Ramos (cell line): Measurements from ENCODE around the gene AKT1.

Source experiments
- in situ Hi-C: fragments of 300-500 bp; cut with MboI; formaldehyde crosslinking; loops from one replicate; pipeline ENCODE4 v1.14.3; 2022; ENCODE audit warnings: low sequenced_read_pairs; ENCODE audit not compliant: unreplicated experiment

AKT1 gene

DNA sequence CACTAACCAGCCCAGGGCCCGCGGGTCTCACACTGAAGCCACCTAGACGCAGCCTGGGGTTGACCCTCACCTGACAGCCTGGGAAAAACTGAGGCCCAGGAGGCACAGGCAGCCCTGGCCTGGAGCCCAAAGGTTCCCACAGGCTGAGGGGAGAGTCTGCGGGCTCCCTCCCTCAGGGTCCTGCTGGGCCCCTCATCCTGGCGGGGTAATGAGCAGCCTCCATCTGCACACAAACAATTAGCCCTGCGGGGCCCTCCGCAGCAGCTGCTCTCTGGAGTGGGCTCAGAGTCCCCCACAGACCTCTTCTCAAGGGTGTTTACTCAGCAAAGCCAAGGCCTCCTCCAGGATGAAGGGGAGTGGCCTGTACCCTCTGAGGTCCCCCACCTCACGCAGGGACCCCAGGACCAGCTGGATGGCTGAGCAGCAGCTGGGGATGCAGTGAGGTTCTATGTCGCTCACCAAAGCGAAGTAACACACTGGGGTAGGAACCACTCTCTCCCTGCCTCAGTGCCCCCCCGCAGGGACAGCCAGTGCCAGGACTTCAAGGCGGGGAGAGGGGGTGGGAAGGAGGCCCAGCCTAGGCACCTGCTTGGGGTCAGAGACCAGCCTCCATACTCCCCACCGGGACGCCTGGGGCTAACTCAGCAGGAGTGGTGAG lies 7.3 kb downstream of the AKT1 start:
- in situ Hi-C loops = no loop called here

DNA sequence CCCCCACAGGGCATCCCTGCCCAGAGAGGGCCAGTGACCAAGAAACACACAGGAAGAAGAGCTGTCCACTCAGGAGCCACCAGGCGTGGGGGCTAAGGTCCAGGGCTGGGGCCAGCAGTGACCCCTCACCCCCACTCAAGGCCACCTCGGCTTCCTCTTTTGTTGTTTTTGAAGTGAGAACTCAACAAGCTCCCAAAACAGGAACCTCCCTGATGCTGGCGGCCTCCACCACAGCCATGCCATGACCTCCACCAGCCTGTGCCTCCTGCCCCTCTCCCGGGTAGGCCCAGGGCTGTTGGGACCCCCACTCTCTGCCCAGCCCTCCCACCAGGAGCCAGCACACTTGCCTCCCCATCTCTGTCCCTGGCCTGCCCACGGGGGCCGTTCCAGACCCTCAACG lies 7.8 kb downstream of the AKT1 start:
- in situ Hi-C loops = no loop called here

DNA sequence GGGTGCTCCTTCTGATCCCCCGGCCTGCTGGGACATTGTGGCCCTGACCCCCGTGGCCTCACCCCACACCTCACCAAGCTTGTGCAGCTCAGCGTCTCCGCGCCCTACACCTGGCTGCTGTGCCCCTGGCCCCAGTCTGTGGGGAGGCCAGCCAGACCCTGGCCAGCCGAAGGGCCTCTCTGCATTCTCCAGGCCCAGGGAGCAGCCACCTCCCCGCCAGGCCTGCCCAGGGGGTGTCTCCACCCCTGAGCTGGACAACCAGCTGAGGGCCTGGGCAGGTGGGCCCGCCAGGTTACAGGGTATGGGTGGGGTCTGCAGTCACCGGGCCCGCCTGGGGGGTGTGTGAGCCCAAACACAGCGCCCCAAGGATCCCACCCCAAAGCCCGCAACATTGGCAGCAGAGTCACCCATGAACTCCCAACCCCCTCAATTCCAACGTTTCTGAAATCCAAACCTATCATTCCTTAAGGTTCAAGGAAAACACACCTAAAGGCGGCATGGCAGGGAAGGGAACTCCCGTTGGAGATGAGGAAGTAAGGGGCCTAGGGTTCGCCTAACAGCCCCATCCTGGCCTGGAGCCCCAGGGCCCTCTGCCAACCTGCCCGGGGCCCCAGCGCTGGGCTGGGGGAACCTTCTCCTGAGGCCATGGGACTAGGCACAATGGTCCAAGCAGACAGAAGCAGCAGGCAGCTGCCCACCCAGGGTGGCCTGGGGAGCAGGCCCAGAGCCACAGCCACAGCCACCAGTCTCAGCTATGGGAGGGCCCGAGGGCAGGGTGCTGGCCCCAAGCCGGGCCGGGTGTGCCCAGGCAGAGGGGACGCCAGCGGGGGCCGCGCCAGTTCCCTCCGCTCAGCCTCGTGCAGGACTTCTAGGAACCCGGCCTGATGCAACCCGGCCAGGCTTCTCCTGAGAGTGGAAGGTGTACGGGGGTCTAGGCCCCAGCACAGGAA lies 8.5 kb downstream of the AKT1 start:
- in situ Hi-C loops = no loop called here

DNA sequence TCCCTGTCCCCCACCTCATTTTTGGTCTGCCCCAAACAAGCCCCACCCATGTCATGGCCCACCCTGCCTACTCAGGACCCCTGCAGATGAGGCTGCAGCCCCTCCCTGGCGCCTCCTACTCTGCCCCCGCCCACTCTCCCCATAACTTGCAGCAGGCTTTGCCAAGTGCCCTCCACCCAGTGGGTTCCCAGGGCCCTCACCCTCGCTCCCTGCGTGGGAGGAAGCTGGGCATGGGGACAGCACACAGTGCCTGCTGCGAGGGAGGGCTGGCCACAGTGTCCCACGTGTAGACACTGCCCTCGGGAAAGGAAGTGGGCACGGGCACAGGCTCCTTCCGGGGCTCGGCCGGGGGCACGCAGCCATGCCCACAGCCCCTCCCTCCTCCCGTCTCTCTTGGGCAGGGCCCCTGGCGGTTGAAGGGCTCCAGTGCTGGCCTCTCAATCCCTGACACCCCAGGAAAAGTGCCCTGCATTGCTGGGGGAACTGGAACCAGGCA lies 9.4 kb downstream of the AKT1 start:
- in situ Hi-C loops = no loop called here

DNA sequence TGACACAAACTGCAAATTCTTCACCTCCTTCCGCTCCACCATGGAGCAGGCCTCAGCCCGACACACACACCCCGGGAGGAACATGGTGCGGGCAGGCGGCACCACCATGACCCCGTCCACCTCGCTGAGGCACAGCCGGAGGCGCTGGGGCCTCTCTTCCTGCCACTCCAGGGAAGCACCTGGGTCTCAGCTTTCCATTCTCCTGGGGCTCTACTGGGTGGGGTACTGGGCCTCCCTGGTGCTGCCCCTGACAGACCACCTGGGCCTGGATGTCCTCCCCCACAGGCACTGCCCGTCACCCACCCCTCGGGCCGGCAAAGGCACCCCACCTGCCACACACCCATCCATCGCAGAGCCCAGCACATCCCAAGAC lies 9.9 kb downstream of the AKT1 start:
- in situ Hi-C loops = no loop called here

DNA sequence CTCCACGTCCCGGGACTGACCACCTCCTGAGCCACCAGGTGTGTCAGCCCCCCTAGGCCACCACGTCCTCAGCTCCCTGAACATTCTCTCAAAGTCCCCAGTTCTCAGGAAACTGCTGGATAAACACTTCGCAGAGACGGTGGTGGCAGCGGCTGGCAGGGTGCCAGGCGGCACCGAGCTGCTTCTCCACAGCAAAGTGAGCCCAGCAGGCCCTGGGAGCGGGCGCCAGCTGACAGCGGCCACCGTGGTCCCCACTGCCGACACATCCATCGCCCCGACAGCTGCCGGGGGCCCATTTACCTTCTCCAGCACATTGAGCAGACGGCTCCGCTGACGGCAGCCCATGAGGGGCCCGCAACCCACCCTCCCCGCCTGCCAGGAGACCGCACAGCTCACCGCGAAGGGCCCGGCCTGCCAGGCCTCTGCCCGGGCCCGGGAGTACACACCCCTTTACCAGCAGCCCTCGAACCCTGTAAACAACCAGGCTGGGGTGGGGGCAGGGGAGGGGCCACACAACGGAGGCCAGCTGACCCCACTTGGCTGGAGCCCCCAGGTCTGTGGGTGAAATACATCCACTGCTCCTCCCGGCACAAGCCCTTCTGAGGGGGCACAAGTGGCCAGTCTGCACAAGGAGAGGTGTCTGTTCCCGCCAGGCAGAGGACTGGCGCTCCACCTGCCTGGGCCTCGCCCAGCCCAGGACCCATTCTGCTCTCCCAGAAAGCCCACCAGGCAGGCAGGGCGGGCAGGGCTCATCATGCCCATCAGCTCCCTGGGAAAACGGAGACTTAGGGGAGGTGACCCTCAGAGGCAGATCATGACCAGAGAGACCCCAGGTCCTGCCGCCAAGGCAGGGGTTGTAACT lies 10.5 kb downstream of the AKT1 start:
- in situ Hi-C loops = no loop called here

DNA sequence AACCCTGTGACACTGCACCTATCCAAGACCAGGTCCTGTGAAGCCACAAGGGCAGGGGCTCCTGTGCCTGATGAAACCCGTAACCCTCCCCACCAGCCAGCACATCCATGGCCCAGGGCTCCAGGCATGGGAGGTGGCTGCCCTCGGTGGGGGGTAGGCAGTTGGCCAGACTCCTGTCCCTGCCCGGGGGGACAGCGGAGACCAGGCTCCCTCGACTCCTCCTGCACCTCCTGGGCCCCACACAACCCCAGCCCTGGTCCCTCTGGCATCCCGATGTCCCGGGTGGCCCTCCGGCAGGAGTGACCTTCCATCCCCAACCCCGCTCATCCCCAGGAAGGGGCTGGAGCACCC lies 11.4 kb downstream of the AKT1 start:
- in situ Hi-C loops = no loop called here

DNA sequence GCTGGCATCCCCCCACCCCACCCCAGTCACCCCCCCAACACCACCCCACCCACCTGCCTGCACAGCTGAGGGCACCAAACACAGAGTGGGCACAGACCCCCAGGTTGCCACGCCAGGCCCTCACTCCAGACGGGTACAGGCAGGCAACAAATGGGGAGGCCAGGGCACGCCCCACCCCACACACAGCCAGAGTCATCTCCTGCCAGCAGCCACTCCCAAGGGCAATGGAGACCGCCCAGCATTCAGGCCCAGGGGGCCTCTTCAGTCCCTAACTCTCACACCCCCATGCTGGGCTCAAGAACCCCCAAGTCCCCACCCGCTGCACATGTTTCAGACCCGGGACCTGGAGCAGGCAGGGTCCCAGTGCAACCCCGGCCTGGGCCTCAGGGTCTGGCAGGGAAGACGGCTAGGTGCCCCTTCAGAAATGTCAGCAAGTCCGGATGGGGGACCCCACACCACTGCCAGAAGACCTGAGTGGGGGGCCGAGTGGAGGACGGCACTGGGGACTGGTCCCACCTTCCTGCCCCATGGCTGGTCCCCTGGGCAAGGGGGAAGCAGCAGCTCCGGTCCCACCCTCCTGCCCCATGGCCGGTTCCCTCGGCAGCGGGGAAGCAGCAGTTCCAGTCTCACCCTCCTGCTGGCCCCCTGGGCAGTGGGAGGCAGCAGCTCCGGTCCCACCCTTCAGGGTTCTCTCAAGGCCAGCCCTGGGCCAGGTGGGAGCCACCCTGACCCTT lies 11.9 kb downstream of the AKT1 start:
- in situ Hi-C loops = no loop called here

DNA sequence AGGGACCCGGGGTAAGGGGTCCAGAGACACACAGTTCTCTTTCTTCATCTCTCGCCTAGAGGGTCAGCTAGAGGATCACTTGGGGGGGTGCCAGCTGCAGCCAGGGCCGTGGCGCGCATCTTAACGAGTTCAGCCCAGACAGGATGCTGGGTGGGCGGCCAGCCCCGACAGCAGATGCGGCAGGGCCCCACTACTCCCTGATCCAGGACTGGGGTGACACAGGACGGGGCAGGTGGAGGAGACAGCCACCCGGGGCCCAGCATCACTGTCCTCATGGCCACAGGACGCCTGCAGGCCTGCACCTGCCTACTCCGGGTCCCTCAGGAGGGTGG lies 12.8 kb downstream of the AKT1 start:
- in situ Hi-C loops = no loop called here

DNA sequence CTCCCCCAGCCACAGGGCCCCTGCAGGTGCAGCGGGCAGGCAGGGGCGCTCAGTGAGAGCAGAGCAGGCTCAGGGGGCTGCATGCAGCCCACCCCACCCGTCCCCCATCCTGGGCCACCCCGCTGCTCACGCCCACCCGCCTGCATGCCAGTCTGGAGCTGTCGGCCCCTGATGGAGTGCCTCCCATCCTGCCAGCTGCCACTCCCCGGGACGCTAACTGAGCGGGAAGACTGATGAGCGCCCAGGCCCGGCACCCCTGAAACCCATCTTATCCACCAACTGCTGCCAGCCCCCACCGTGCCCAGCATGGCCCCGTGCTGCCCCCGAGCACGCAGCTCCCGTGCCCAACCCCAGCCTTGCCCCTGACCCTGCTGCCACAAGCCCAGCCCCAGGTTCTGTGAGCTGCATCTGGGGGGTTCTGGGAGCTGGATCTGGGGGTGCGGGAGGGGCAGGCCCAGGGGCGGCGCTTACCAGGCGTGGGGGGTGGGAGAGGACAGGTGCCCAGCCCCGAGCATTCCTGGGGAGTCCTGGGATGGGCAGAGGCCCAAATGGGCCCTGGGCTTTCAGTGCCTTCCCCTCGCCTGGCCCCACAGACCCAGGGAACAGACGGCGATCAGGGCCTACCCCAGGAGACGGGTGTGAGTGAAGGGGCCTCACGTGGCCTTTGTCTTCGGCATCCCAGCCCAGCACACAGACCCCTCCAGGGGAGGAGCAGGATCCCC lies 13.3 kb downstream of the AKT1 start:
- in situ Hi-C loops = no loop called here

DNA sequence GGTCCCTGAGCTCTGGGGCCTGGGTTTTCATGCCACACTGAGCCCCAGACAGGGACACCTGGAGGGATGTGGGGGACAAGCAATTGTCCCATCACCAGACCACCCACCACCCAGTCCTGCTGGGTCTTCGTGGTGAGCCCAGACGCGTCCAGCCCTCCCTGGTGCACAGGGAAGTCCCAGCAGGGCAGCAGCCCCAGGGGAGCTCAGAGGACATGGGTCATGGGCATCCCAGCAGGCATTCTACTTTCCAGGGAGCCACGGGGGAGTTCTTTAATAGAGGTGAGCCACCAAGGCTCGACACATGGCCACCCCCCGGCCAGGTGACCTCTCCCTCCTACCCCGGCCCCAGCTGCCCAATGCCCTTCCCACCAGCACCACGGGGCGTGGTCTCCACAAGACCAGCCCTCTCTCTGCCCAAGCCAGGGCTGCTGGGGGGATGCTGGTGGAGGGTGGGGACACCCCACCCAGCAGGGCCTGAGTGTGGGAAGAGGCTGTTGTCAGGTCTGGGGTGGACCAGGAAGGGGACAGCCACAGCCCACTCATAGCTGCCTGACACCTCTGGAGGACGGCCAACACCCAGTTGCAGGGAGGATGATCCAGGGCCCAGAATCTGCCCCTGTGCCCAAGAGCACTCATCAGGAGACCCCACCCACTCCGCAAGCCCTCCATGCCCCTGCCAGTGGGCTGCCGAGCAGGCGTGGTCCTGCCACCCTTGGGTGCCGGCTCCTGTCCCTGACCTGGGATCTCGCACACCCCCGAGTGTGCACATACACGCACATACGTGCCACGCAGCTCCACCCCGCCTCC lies 14.1 kb downstream of the AKT1 start:
- in situ Hi-C loops = no loop called here

DNA sequence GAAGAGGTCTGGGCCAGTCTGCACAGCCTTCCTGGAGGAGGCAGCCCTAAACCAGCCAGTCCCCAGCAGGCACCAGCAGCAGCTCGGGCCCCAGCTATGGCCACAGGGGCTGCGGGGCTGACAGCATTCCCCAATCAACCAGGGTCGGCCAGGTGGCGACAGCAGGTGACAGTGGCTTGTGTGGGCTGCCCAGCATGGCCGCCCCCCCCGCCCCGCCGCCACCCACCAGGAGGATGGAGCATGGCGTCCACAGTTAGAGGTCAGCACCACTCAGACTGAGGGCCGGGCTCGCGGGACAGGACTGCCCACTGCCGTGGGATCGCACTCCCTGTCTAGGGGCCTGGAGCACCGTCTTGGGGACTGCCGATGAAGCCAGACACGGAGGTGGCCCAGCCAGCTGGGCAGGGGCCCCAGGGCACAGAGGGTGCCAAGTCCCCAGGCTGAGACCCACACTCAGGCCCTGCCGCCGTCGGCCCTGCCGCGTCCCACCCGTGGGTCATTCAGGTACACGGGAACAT lies 15.0 kb downstream of the AKT1 start:
- in situ Hi-C loops = no loop called here

DNA sequence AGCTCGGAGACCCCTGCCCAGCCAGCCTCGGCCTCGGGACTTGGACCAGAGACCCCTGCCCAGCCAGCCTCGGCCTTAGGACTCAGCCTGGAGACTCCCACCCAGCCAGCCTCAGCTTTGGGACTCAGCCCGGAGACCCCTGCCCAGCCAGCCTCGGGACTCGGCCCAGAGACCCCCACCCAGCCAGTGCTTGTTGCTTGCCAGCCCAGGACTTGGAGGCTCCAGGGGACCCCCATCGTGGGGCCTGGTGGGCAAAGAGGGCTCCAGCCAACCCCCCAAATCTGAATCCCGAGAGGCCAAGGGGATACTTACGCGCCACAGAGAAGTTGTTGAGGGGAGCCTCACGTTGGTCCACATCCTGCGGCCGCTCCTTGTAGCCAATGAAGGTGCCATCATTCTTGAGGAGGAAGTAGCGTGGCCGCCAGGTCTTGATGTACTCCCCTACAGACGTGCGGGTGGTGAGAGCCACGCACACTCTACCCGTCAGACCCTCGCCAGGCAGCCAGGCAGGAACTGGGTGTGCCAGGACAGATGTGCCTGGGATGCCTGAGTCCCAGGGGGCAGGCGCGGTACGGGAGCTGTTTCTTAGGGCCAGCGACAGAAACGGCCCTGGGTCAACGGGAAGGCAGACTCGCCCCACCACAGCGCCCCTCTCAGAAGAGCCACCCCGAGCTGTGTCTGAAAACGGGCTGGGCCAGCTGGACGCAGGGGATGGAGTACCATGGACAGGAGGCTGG lies 15.6 kb downstream of the AKT1 start:
- in situ Hi-C loops = no loop called here

DNA sequence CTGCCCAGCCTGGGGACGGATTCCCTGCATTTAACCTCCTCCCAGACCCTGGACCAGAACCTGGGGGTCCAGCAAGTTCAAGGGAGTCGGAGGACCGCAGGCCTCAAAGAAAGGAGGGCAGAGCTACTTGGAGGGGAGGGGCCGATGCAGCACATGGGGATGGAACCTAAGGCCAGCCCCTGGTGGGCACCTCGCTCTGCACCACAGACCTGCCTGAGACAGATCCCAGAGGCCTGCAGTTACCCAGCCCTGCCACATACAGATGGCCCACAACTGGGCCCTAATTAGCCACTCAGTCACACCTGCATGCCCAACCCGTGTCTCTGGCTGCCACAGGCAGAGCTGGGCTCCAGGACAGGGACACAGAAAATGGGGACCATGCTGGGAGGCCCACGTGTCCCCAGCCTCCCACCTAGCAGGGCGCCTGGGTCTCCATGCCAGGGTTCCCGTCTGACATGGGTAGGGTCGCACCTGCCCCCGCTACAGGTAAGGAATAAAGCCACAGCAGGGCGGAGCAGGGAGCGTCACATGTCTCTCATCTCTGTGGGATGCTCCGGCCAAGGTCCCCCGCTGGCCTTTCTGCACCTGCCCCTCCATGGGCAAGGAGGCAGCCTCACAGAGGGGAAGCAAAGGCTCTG lies 16.7 kb downstream of the AKT1 start:
- in situ Hi-C loops = no loop called here

DNA sequence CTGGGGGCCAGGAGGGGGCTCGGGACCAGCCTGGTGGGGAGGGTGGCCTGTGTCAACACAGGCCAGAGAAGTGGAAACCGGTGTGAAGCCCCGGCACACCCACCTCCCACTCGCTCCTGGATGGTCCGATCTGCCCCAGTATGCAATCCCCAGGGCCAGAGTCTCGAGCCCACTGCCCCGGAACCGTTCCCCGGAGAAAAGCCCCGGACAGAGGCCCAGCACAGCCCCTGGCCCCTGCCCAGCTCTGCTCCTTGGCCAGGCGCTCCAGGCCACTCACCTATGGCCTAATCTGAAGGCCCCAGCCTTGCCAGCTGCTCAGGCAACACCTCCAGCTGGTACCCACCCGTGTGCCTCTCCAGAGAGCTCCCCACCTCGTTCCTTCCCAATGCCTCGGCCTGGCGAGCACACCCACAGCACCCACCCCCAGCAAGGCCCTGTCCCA lies 17.7 kb downstream of the AKT1 start:
- in situ Hi-C loops = no loop called here

DNA sequence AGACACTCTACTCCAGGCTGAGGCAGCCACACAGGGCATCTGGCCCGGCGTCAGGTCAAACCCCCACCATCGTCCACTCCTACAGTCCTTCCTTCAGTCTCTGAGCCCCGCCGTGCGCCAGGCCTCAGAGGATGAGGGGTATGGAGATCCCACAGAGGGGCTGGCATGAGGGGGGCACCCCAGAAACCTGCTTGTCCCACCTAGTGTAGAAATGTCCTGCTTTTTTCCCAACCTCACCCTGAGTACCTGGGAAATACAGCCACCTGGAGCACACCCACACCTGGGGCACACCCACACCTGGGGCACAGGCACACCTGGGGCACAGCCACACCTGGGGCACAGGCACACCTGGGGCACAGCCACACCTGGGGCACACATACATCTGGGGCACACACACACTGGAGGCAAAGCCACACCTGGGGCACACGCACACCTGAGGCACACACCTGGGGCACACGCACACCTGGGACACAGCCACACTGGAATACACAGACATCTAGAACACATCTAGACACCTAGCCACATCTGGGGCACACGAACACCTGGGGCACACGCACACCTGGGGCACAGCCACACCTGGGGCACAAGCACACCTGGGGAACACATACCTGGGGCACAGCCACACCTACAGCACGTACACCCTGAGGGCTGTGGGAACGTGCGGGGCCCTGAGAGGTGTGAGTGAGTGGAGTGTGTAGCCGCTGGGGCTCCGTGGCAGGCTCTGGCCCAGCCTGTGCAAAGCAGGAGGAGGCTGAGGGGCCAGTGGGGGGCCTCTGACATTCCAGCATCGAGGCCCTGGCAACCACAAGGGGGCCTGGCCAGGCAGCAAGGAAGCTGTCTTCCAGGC lies 18.4 kb downstream of the AKT1 start:
- in situ Hi-C loops = no loop called here

DNA sequence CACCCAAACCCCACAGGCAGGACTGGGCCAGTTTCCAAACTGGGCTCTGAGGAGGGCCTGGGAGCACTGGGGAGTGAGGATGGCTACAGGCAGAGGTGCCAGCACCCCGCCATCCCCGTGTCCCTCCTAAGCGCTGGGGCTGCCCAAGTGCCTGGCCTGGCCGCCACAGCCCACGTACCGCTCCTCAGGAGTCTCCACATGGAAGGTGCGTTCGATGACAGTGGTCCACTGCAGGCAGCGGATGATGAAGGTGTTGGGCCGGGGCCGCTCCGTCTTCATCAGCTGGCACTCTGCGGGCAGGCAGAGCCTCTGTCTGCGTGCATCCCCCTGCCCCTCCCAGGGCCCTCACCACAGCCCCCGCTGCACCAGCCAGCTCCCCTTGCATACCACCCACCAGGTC lies 19.1 kb downstream of the AKT1 start:
- in situ Hi-C loops = no loop called here
